Measurements from ENCODE around the gene LRRC72.

- no peak for TF ChIP-seq CTCF (IDR thresholded peaks at IDR 0.05)
- TF ChIP-seq EP300 (IDR thresholded peaks at IDR 0.05) = no peak
Measured at GRCh38 chr7:16491148-16491547, 35.5 kb upstream of the LRRC72 start.

Data from gastroesophageal sphincter (tissue), 3 donors.